ENCODE measurements around the gene EXOC4. TPM values are rescaled to one million over a fixed set of nuclear protein-coding genes. Genes with fewer than 3 reads are reported as not detected.

EXOC4 gene
- total and polyA plus RNA-seq, 2 of the 8 experiments (the other 6 are each of a cell fraction or from before 2014, with no cell fraction given) = 27.0 to 67.3 TPM

GRCh38 chr7:133822001-133822641, 569.2 kb downstream of the EXOC4 start:
- Histone ChIP-seq H3K79me1 (ENCODE audit: low read depth, low read length) (no peaks in the 10 kb centered on the region), H3K18ac (ENCODE audit: extremely low read depth, low read length) (no peak overlapping the region), H3K4me3 (ENCODE audit: extremely low read depth in 1 of 4, insufficient read depth in 2 of 4, low read depth in 3 of 4, low read length in 4 of 4) (no peak overlapping the region), H3K27ac (ENCODE audit: low read depth, low read length) (no peak overlapping the region), H2BK5ac (ENCODE audit: low read depth, low read length) (no peak overlapping the region), H3K14ac (ENCODE audit: insufficient read length) (no peak overlapping the region), H3K23ac (ENCODE audit: insufficient read length) (no peak overlapping the region), H4K8ac (ENCODE audit: extremely low read depth, insufficient read depth, low read length) (no peak overlapping the region), H3K23me2 (ENCODE audit: low read depth, low read length) (no peaks in the 10 kb centered on the region), H2AK5ac (ENCODE audit: low read depth, low read length) (no peak overlapping the region), H3K36me3 (ENCODE audit: control insufficient read depth in 2 of 4, insufficient read depth in 4 of 4, low read length in 3 of 4) (peaks cover 0 to 3% (median 0%) of the 10 kb centered on the region in 4 experiments; a peak in 2 of 8 replicates), H2AFZ (ENCODE audit: low read length) (no peak overlapping the region), H3K27me3 (replicated peaks in 1 of 4; ENCODE audit: control insufficient read depth in 3 of 4, extremely low read depth in 1 of 4, insufficient read depth in 3 of 4, low read length in 3 of 4) (no peaks in the 10 kb centered on the region), H3K4me1 (replicated peaks in 1 of 4; ENCODE audit: control insufficient read depth in 3 of 4, insufficient read depth in 4 of 4, low read length in 3 of 4) (no peaks in the 10 kb centered on the region), H3K4me2 (ENCODE audit: insufficient read depth in 1 of 2, low read depth in 2 of 2, low read length in 2 of 2) (no peak overlapping the region), H2BK12ac (ENCODE audit: low read depth, low read length) (no peak overlapping the region), H3K56ac (replicated peaks; ENCODE audit: insufficient read length, low read depth, low read length) (no peak overlapping the region), H3K9me3 (ENCODE audit: insufficient read depth in 2 of 2, low read depth in 1 of 2, low read length in 1 of 2) (no peaks in the 10 kb centered on the region), H3K79me2 (ENCODE audit: control insufficient read depth in 1 of 2, insufficient read depth in 2 of 2, low read length in 2 of 2) (no peaks in the 10 kb centered on the region), H4K91ac (replicated peaks; ENCODE audit: insufficient read length, low read length) (no peak overlapping the region), H3K4ac (replicated peaks; ENCODE audit: insufficient read length, low read depth, low read length) (no peak overlapping the region), H2BK20ac (ENCODE audit: low read length) (no peak overlapping the region), H2BK120ac (replicated peaks; ENCODE audit: low read depth, low read length) (no peak overlapping the region), H4K20me1 (replicated peaks in 1 of 2; ENCODE audit: control insufficient read depth in 1 of 2, insufficient read depth in 2 of 2, low read length in 2 of 2) (no peaks in the 10 kb centered on the region), H3K9ac (replicated peaks in 1 of 4; ENCODE audit: extremely low read depth in 1 of 4, low read depth in 3 of 4, low read length in 3 of 4) (no peak overlapping the region), H2BK15ac (ENCODE audit: low read length) (no peak overlapping the region), H4K5ac (ENCODE audit: insufficient read length, low read depth, low read length) (no peak overlapping the region)
- 71% methylated on average over 3 of the region's 3 CpGs; no CpG with 5 or more reads in 1 of the 2 experiments for WGBS, 2 experiments (ENCODE audit: extremely low coverage in 1 of 2, insufficient coverage in 1 of 2, insufficient read length in 1 of 2, insufficient replicate concordance in 2 of 2, low coverage in 1 of 2, low lambda C conversion rate in 2 of 2, missing lambda C conversion rate in 1 of 2)
- TF ChIP-seq SP2 (IDR thresholded peaks at IDR 0.05; ENCODE audit: low read length) (no peak), POU5F1 (IDR thresholded peaks at IDR 0.05; ENCODE audit: low read depth, low read length) (no peak), RAD21 (IDR thresholded peaks at IDR 0.05 in 1 of 2, conservative IDR thresholded peaks at IDR 0.05 in 1 of 2; ENCODE audit: low read depth in 2 of 2, low read length in 2 of 2) (no peak), JUND (IDR thresholded peaks at IDR 0.05; ENCODE audit: low read length) (no peak), CHD2 (IDR thresholded peaks at IDR 0.05; ENCODE audit: low read length) (no peak), SUZ12 (IDR thresholded peaks at IDR 0.05; ENCODE audit: low read length) (no peak), RXRA (IDR thresholded peaks at IDR 0.05; ENCODE audit: insufficient read depth, low read depth, low read length) (no peak), TAF7 (optimal IDR thresholded peaks at IDR 0.05; ENCODE audit: borderline replicate concordance, low read depth, low read length) (no peak)
- DNase-seq (ENCODE audit: low read depth in 1 of 2, low spot score in 2 of 2) = no peak
- CTCF ChIA-PET (ENCODE audit: partially characterized antibody) = interaction anchor here (0.8 to 1.2 kb wide), 2 partner anchors 8 to 173 kb away, joined by 3 to 4 read pairs; no protein-coding TSS in a partner anchor
- POLR2A ChIA-PET (ENCODE audit: partially characterized antibody) = no interaction called here
- FAIRE-seq = no peak
